H1 (cell line): Measurements from ENCODE around the gene RPL18. TPM values are rescaled to one million over a fixed set of nuclear protein-coding genes. Genes with fewer than 3 reads are reported as not detected.

ENCODE experiments used
- CTCF ChIA-PET: fragments of 300-600 bp; sonication (Branson Sonifier 250); formaldehyde crosslinking; loops from one replicate; lab custom pipeline; 2021; ENCODE audit not compliant: partially characterized antibody; lab: Charles Lee
- POLR2A ChIA-PET: fragments of 300-600 bp; sonication (Branson Sonifier 250); formaldehyde crosslinking; loops from one replicate; lab custom pipeline; 2021; ENCODE audit warnings: inconsistent platforms; ENCODE audit not compliant: partially characterized antibody; lab: Charles Lee
- DNase-seq, 2 experiments: peaks; one replicate each; pipeline versions ENCODE4 v3.0.0 to v3.0.0-alpha.2; 2010 to 2022; ENCODE audit warnings: low spot score in 2 of 2, low read depth in 1 of 2, mixed read lengths in 1 of 2
- FAIRE-seq: peaks from 2 replicates; lab custom pipeline; 2011; peaks lifted over from hg19 to GRCh38; lab: Jason Lieb, UNC
- H2AFZ ChIP-seq: 2 replicates; pipeline ENCODE4 v1.8.1; 2012; ENCODE audit warnings: low read length, inconsistent platforms
- H2AK5ac ChIP-seq: 2 replicates; pipeline ENCODE4 v1.6.1; 2013; ENCODE audit warnings: low read depth, low read length
- H2BK120ac ChIP-seq: replicated peaks from 2 replicates; pipeline ENCODE3; 2013; ENCODE audit warnings: low read depth, low read length, inconsistent platforms
- H2BK12ac ChIP-seq: 2 replicates; pipeline ENCODE4 v1.6.1; 2013; ENCODE audit warnings: low read depth, low read length
- H2BK15ac ChIP-seq: 2 replicates; pipeline ENCODE4 v1.6.1; 2013; ENCODE audit warnings: low read length
- H2BK20ac ChIP-seq: 2 replicates; pipeline ENCODE4 v1.6.1; 2013; ENCODE audit warnings: low read length
- H2BK5ac ChIP-seq: 2 replicates; pipeline ENCODE4 v1.6.1; 2013; ENCODE audit warnings: low read depth, low read length
- H3K14ac ChIP-seq: 2 replicates; pipeline ENCODE4 v1.6.1; 2013; ENCODE audit warnings: inconsistent platforms; ENCODE audit not compliant: insufficient read length
- H3K18ac ChIP-seq: 2 replicates; pipeline ENCODE4 v1.6.1; 2013; ENCODE audit warnings: low read length; ENCODE audit errors: extremely low read depth
- H3K23ac ChIP-seq: 2 replicates; pipeline ENCODE4 v1.6.1; 2013; ENCODE audit warnings: inconsistent platforms; ENCODE audit not compliant: insufficient read length
- H3K23me2 ChIP-seq: 2 replicates; pipeline ENCODE4 v1.6.1; 2013; ENCODE audit warnings: low read depth, low read length
- H3K27ac ChIP-seq: 2 replicates; pipeline ENCODE4 v1.6.1; 2011; ENCODE audit warnings: low read depth, low read length, inconsistent platforms
- H3K27me3 ChIP-seq, 4 experiments: replicated peaks in 1 of 4; 1 replicate in 1 of 4; 2 replicates in 3 of 4; pipeline versions ENCODE4 v1.6.1 to v1.8.1; 2011 to 2013; ENCODE audit warnings: low read length in 3 of 4, mild to moderate bottlenecking in 3 of 4, inconsistent platforms in 2 of 4, mixed read lengths in 2 of 4, moderate library complexity in 1 of 4; ENCODE audit not compliant: control insufficient read depth in 3 of 4, insufficient read depth in 3 of 4; ENCODE audit errors: extremely low read depth in 1 of 4
- H3K36me3 ChIP-seq, 4 experiments: 2 replicates each; pipeline versions ENCODE4 v1.6.1 to v1.8.1; 2011 to 2013; ENCODE audit warnings: mild to moderate bottlenecking in 4 of 4, low read length in 3 of 4, moderate library complexity in 2 of 4, control low read depth in 1 of 4, inconsistent platforms in 1 of 4; ENCODE audit not compliant: insufficient read depth in 4 of 4, control insufficient read depth in 2 of 4
- H3K4ac ChIP-seq: replicated peaks from 2 replicates; pipeline ENCODE3; 2013; ENCODE audit warnings: low read length, low read depth, mixed read lengths, inconsistent platforms; ENCODE audit not compliant: insufficient read length
- H3K4me1 ChIP-seq, 4 experiments: replicated peaks in 1 of 4; 1 replicate in 1 of 4; 2 replicates in 3 of 4; pipeline versions ENCODE4 v1.6.1 to v1.8.1; 2011 to 2013; ENCODE audit warnings: low read length in 3 of 4, inconsistent platforms in 2 of 4, mixed read lengths in 1 of 4; ENCODE audit not compliant: insufficient read depth in 4 of 4, control insufficient read depth in 3 of 4
- H3K4me2 ChIP-seq, 2 experiments: 2 replicates each; pipeline versions ENCODE4 v1.6.1 to v1.8.1; 2011 to 2013; ENCODE audit warnings: low read depth in 2 of 2, low read length in 2 of 2, control low read depth in 1 of 2, inconsistent platforms in 1 of 2, mild to moderate bottlenecking in 1 of 2; ENCODE audit not compliant: insufficient read depth in 1 of 2
- H3K4me3 ChIP-seq, 4 experiments: fragments of 200-600, 300-600 bp in 1 of 4; sonication (generic), shearing (Covaris generic), sonication (Bioruptor Twin) in 1 of 4; 2 replicates each; pipeline versions ENCODE4 v1.5.1 to v1.8.1; 2011 to 2016; ENCODE audit warnings: low read length in 4 of 4, low read depth in 3 of 4, control low read depth in 2 of 4, inconsistent platforms in 2 of 4, mild to moderate bottlenecking in 2 of 4, mixed read lengths in 1 of 4, moderate library complexity in 1 of 4; ENCODE audit not compliant: insufficient read depth in 2 of 4; ENCODE audit errors: extremely low read depth in 1 of 4
- H3K56ac ChIP-seq: replicated peaks from 2 replicates; pipeline ENCODE3; 2013; ENCODE audit warnings: low read depth, mild to moderate bottlenecking, mixed read lengths, low read length, inconsistent platforms; ENCODE audit not compliant: insufficient read length
- H3K79me1 ChIP-seq: 2 replicates; pipeline ENCODE4 v1.6.1; 2013; ENCODE audit warnings: low read depth, low read length, control low read depth
- H3K79me2 ChIP-seq, 2 experiments: 2 replicates each; pipeline versions ENCODE4 v1.6.1 to v1.8.1; 2012 to 2013; ENCODE audit warnings: low read length in 2 of 2, mild to moderate bottlenecking in 2 of 2, inconsistent platforms in 1 of 2; ENCODE audit not compliant: insufficient read depth in 2 of 2, control insufficient read depth in 1 of 2
- H3K9ac ChIP-seq, 4 experiments: replicated peaks in 1 of 4; 1 replicate in 1 of 4; 2 replicates in 3 of 4; pipeline versions ENCODE4 v1.6.1 to v1.8.1; 2011 to 2013; ENCODE audit warnings: low read depth in 3 of 4, low read length in 3 of 4, control low read depth in 2 of 4, mild to moderate bottlenecking in 2 of 4, moderate library complexity in 2 of 4, inconsistent platforms in 1 of 4; ENCODE audit errors: extremely low read depth in 1 of 4
- H3K9me3 ChIP-seq, 2 experiments: 2 replicates each; pipeline versions ENCODE4 v1.6.1 to v1.8.1; 2012 to 2013; ENCODE audit warnings: mild to moderate bottlenecking in 2 of 2, moderate library complexity in 2 of 2, control low read depth in 1 of 2, inconsistent platforms in 1 of 2, low read depth in 1 of 2, low read length in 1 of 2, mixed read lengths in 1 of 2; ENCODE audit not compliant: insufficient read depth in 2 of 2
- H4K20me1 ChIP-seq, 2 experiments: replicated peaks in 1 of 2; 2 replicates each; pipeline versions ENCODE3 to v1.8.1; 2011 to 2013; ENCODE audit warnings: inconsistent platforms in 2 of 2, low read length in 2 of 2, mild to moderate bottlenecking in 1 of 2; ENCODE audit not compliant: insufficient read depth in 2 of 2, control insufficient read depth in 1 of 2
- H4K5ac ChIP-seq: 2 replicates; pipeline ENCODE4 v1.6.1; 2013; ENCODE audit warnings: low read length, low read depth, mixed read lengths, inconsistent platforms; ENCODE audit not compliant: insufficient read length
- H4K8ac ChIP-seq: 2 replicates; pipeline ENCODE4 v1.8.0; 2013; ENCODE audit warnings: mild to moderate bottlenecking, moderate library complexity, low read length, inconsistent platforms; ENCODE audit not compliant: insufficient read depth; ENCODE audit errors: extremely low read depth
- H4K91ac ChIP-seq: replicated peaks from 2 replicates; pipeline ENCODE3; 2013; ENCODE audit warnings: low read length, mixed read lengths, inconsistent platforms; ENCODE audit not compliant: insufficient read length
- TAF1 ChIP-seq: IDR thresholded peaks from 2 replicates; pipeline ENCODE4 v1.6.1; 2011; ENCODE audit warnings: mild to moderate bottlenecking, low read depth, low read length
- WGBS, 2 experiments: shearing (Covaris generic) in 1 of 2; methylation state at CpG; one replicate each; pipeline versions ENCODE4 v1.1.6 to v1.1.7; 2013 to 2015; ENCODE audit warnings: low lambda C conversion rate in 2 of 2, mixed read lengths in 2 of 2, inconsistent platforms in 1 of 2, low coverage in 1 of 2, missing lambda C conversion rate in 1 of 2; ENCODE audit not compliant: insufficient replicate concordance in 2 of 2, insufficient coverage in 1 of 2, insufficient read length in 1 of 2; ENCODE audit errors: extremely low coverage in 1 of 2, missing lambda C conversion rate in 1 of 2; 5-methylcytosine and 5-hydroxymethylcytosine counted together
- polyA plus RNA-seq, 7 experiments: library from polyadenylated mRNA; depleted of rRNA in 3 of 7; stranded (reverse) in 5 of 7; unstranded in 2 of 7; fragments of >200 nt in 5 of 7; fragments of 200-250 nt in 2 of 7; gene quantifications; 1 replicate in 5 of 7; 2 replicates in 1 of 7; 4 replicates in 1 of 7; pipeline versions ENCODE4 v1.2.1 to v1.2.3, GENCODE V29; 2011 to 2013; ENCODE audit warnings: missing spikeins in 2 of 7, mixed read lengths in 2 of 7
- total RNA-seq: library from RNA; stranded (reverse); fragmentation: NEBNext Ultra II Directional; extraction: Animal tissue kit (Norgen Biotek cat#: 25700); gene quantifications from 2 replicates; pipeline ENCODE4 v1.2.1, GENCODE V29; 2021

Gene RPL18
- total and polyA plus RNA-seq, 2 of the 8 experiments (the other 6 are each of a cell fraction or from before 2014, with no cell fraction given): 1,669 to 2,789 TPM

DNA sequence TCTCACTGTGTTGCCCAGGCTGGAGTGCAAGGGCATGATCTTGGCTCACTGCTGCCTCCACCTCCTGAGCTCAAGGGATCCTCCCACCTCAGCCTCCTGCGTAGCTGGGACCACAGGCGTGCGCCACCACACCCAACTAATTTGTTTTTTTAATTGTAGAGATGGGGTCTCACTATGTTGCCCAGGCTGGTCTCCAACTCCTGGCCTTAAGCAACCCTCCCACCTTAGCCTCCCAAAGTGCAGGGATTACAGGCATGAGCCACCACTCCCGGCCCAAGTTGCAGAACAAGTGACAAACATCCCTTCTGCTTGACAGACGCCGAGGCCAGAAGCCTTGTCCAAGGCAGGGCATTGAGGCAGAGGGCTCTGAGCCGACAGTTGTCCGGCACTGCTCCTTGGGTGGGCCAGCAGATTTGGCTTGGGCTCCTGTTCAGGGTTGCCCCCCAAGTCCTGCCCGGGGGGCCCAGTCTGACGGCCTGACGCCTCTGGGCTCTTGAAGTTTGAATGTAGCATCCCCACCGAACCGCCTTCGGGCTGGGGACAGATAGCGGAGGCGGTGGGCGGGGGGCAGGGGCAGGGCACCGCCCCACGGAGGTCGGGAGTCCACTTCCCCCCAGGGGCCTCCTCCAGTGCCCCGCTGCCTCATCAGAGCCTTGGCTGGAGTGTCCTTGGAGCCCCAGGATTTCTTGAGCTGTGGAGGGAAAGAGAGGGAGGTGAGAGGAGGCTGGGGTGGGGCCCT lies 18.1 kb downstream of the RPL18 start:
- H2AFZ ChIP-seq: no peak overlapping the region
- H3K79me2 ChIP-seq: no peaks in the 10 kb centered on the region
- no peak overlapping the region for H2AK5ac ChIP-seq
- no peak overlapping the region for H2BK120ac ChIP-seq
- H2BK5ac ChIP-seq: no peak overlapping the region
- 84% methylated on average over 13 of the region's 21 CpGs; no CpG with 5 or more reads in 1 of the 2 experiments for WGBS, 2 experiments
- H3K4me3 ChIP-seq: no peak overlapping the region
- no peak overlapping the region for H3K9ac ChIP-seq
- CTCF ChIA-PET: interaction anchor here (0.6 to 2.5 kb wide), 3 partner anchors 12 to 1897 kb away, joined by 3 to 11 read pairs (median 3); no protein-coding TSS in a partner anchor
- no peak for TF ChIP-seq TAF1
- H4K8ac ChIP-seq: no peak overlapping the region
- H3K23ac ChIP-seq: no peak overlapping the region
- no peak overlapping the region for H3K4ac ChIP-seq
- H2BK15ac ChIP-seq: no peak overlapping the region
- H3K9me3 ChIP-seq: no peaks in the 10 kb centered on the region
- H3K14ac ChIP-seq: no peak overlapping the region
- H2BK12ac ChIP-seq: no peak overlapping the region
- H3K36me3 ChIP-seq: no peaks in the 10 kb centered on the region
- H3K4me2 ChIP-seq: no peak overlapping the region
- no peaks in the 10 kb centered on the region for H3K27me3 ChIP-seq
- no peak overlapping the region for H3K18ac ChIP-seq
- H3K79me1 ChIP-seq: no peaks in the 10 kb centered on the region
- no peak overlapping the region for H4K91ac ChIP-seq
- POLR2A ChIA-PET: interaction anchor here (1.1 to 27.0 kb wide), 4 partner anchors 12 to 271 kb away, joined by 3 to 788 read pairs (median 6); partner anchors contain the start of genes DBP, FAM83E, IZUMO1 and PPP1R15A
- H3K23me2 ChIP-seq: no peaks in the 10 kb centered on the region; the same call in 1 of the 2 replicates
- no peak overlapping the region for H3K56ac ChIP-seq
- H2BK20ac ChIP-seq: no peak overlapping the region
- H3K4me1 ChIP-seq: no peaks in the 10 kb centered on the region
- peaks cover 0 to 2% of the 10 kb centered on the region in 2 experiments for H4K20me1 ChIP-seq
- no peak for FAIRE-seq
- no peak overlapping the region for H4K5ac ChIP-seq
- no peak for DNase-seq
- no peak overlapping the region for H3K27ac ChIP-seq
